Measurements from ENCODE around the gene DNAJC1.

DNA sequence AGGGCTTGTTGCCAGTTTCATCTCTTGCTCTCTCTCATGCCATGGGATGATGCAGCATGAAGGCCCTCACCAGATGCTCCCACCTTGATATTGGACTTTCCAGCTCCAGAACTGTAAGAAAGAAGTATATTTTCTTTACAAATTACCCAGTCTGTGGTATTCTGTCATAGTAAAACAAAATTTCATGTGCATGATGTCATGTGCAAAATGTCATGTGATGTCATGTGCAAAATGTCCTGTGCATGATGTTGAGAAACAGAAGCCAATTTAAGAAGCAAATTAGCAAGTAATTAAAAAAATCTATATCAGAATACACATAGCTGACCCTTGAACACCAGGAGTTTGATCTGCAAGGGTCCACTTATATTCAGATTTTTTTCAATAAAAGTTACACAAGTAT, 56.6 kb downstream of the DNAJC1 start:
- TF ChIP-seq, protein P1, sequence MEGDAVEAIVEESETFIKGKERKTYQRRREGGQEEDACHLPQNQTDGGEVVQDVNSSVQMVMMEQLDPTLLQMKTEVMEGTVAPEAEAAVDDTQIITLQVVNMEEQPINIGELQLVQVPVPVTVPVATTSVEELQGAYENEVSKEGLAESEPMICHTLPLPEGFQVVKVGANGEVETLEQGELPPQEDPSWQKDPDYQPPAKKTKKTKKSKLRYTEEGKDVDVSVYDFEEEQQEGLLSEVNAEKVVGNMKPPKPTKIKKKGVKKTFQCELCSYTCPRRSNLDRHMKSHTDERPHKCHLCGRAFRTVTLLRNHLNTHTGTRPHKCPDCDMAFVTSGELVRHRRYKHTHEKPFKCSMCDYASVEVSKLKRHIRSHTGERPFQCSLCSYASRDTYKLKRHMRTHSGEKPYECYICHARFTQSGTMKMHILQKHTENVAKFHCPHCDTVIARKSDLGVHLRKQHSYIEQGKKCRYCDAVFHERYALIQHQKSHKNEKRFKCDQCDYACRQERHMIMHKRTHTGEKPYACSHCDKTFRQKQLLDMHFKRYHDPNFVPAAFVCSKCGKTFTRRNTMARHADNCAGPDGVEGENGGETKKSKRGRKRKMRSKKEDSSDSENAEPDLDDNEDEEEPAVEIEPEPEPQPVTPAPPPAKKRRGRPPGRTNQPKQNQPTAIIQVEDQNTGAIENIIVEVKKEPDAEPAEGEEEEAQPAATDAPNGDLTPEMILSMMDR (conservative IDR thresholded peaks at IDR 0.05; ENCODE audit: low read depth, low read length) = no peak
- TF ChIP-seq POLR2A (IDR thresholded peaks at IDR 0.05; ENCODE audit: low read depth, low read length) (no peak), FOS (IDR thresholded peaks at IDR 0.05; ENCODE audit: low read depth, low read length) (no peak)
- TF ChIP-seq, protein P2, sequence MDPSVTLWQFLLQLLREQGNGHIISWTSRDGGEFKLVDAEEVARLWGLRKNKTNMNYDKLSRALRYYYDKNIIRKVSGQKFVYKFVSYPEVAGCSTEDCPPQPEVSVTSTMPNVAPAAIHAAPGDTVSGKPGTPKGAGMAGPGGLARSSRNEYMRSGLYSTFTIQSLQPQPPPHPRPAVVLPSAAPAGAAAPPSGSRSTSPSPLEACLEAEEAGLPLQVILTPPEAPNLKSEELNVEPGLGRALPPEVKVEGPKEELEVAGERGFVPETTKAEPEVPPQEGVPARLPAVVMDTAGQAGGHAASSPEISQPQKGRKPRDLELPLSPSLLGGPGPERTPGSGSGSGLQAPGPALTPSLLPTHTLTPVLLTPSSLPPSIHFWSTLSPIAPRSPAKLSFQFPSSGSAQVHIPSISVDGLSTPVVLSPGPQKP (IDR thresholded peaks at IDR 0.05; ENCODE audit: borderline replicate concordance, low read depth, low read length) = no peak

Data from IMR-90 (cell line).